MM.1S (cell line): ENCODE measurements around the gene MFAP3L.

ENCODE experiments used
- DNase-seq: peaks from one replicate; pipeline ENCODE4 v3.0.0-alpha.2; 2015
- H2AFZ ChIP-seq: fragments of 300-600 bp; sonication (generic); 2 replicates; pipeline ENCODE4 v1.6.0; 2016; ENCODE audit warnings: antibody characterized with exemption, low read length
- H3F3A ChIP-seq: fragments of 300-600 bp; sonication (generic); 2 replicates; pipeline ENCODE4 v1.6.1; 2016; ENCODE audit warnings: mild to moderate bottlenecking, antibody characterized with exemption, low read length, moderate library complexity, mixed read lengths; ENCODE audit not compliant: insufficient read depth
- H3K27ac ChIP-seq: fragments of 300-600 bp; sonication (generic); 2 replicates; pipeline ENCODE4 v1.5.1; 2016; ENCODE audit warnings: mild to moderate bottlenecking, low read length
- H3K27me3 ChIP-seq: fragments of 300-600 bp; sonication (generic); replicated peaks from 2 replicates; pipeline ENCODE4 v1.6.0; 2016; ENCODE audit warnings: low read length; ENCODE audit not compliant: insufficient read depth
- H3K36me3 ChIP-seq: fragments of 300-600 bp; sonication (generic); replicated peaks from 2 replicates; pipeline ENCODE4 v1.6.1; 2016; ENCODE audit warnings: mild to moderate bottlenecking, low read length, mixed read lengths; ENCODE audit not compliant: insufficient read depth
- H3K4me1 ChIP-seq: fragments of 300-600 bp; sonication (generic); 2 replicates; pipeline ENCODE4 v1.6.1; 2016; ENCODE audit warnings: low read length, mixed read lengths
- H3K4me2 ChIP-seq: fragments of 300-600 bp; sonication (generic); 2 replicates; pipeline ENCODE4 v1.6.0; 2016; ENCODE audit warnings: low read depth, low read length
- H3K4me3 ChIP-seq: fragments of 300-600 bp; sonication (generic); 2 replicates; pipeline ENCODE4 v1.5.1; 2016; ENCODE audit warnings: low read length, mixed read lengths
- H3K79me2 ChIP-seq: fragments of 300-600 bp; sonication (generic); 2 replicates; pipeline ENCODE4 v1.6.1; 2016; ENCODE audit warnings: mixed run types, low read length, mixed read lengths
- H3K9ac ChIP-seq: fragments of 300-600 bp; sonication (generic); 2 replicates; pipeline ENCODE4 v1.6.1; 2016; ENCODE audit warnings: low read length, mixed read lengths
- H3K9me2 ChIP-seq: fragments of 300-600 bp; sonication (generic); replicated peaks from 2 replicates; pipeline ENCODE4 v1.6.1; 2016; ENCODE audit warnings: mild to moderate bottlenecking, low read length, mixed read lengths; ENCODE audit not compliant: insufficient read depth
- H3K9me3 ChIP-seq: fragments of 300-600 bp; sonication (generic); replicated peaks from 2 replicates; pipeline ENCODE4 v1.6.1; 2016; ENCODE audit warnings: mild to moderate bottlenecking, low read length, mixed read lengths; ENCODE audit not compliant: insufficient read depth
- H4K20me1 ChIP-seq: fragments of 300-600 bp; sonication (generic); 2 replicates; pipeline ENCODE4 v1.6.1; 2016; ENCODE audit warnings: mild to moderate bottlenecking, low read length, moderate library complexity, mixed read lengths; ENCODE audit not compliant: insufficient read depth
- CTCF ChIP-seq: fragments of 300-600 bp; sonication (generic); IDR thresholded peaks from 2 replicates; pipeline ENCODE4 v1.5.1; 2016; ENCODE audit warnings: antibody characterized with exemption, low read length, mixed read lengths
- EZH2 ChIP-seq: fragments of 300-600 bp; sonication (generic); optimal IDR thresholded peaks from 2 replicates; pipeline ENCODE3; 2017; ENCODE audit warnings: low read depth, mild to moderate bottlenecking, antibody characterized with exemption, low read length, mixed read lengths
- EZH2phosphoT487 ChIP-seq: fragments of 300-600 bp; sonication (generic); IDR thresholded peaks from 2 replicates; pipeline ENCODE4 v1.6.1; 2018; ENCODE audit warnings: antibody characterized with exemption, low read length

MFAP3L gene

GRCh38 chr4:169956091-169956843 lies 69.9 kb downstream of the MFAP3L start:
- H3K4me2 ChIP-seq = no peak overlapping the region
- DNase-seq = no peak
- TF ChIP-seq EZH2 (no peak), CTCF (no peak)
- no peak overlapping the region for H2AFZ ChIP-seq
- no peak overlapping the region for H3K4me3 ChIP-seq
- H3K27ac ChIP-seq = no peak overlapping the region
- H3F3A ChIP-seq = no peaks in the 10 kb centered on the region
- no peaks in the 10 kb centered on the region for H3K27me3 ChIP-seq
- peaks cover 9% of the 10 kb centered on the region; the same call in 1 of the 2 replicates for H3K4me1 ChIP-seq
- H3K9me2 ChIP-seq = no peaks in the 10 kb centered on the region
- no peak overlapping the region for H3K9ac ChIP-seq
- no peaks in the 10 kb centered on the region for H3K79me2 ChIP-seq
- H3K36me3 ChIP-seq = no peaks in the 10 kb centered on the region
- H3K9me3 ChIP-seq = no peaks in the 10 kb centered on the region
- no peaks in the 10 kb centered on the region for H4K20me1 ChIP-seq

- Histone ChIP-seq H3K9ac (no peak overlapping the region), H3K4me1 (peaks cover 9% of the 10 kb centered on the region; the same call in 1 of the 2 replicates), H3K36me3 (no peaks in the 10 kb centered on the region), H3K9me3 (no peaks in the 10 kb centered on the region), H3K9me2 (no peaks in the 10 kb centered on the region), H3K79me2 (no peaks in the 10 kb centered on the region), H3K27ac (no peak overlapping the region), H4K20me1 (no peaks in the 10 kb centered on the region), H3F3A (no peaks in the 10 kb centered on the region), H3K27me3 (no peaks in the 10 kb centered on the region), H2AFZ (no peak overlapping the region), H3K4me2 (no peak overlapping the region), H3K4me3 (no peak overlapping the region)
- DNase-seq = no peak
- TF ChIP-seq EZH2phosphoT487 (no peak), CTCF (no peak), EZH2 (no peak)
Observed at GRCh38 chr4:169955521-169955920, 70.7 kb downstream of the MFAP3L start.

DNA sequence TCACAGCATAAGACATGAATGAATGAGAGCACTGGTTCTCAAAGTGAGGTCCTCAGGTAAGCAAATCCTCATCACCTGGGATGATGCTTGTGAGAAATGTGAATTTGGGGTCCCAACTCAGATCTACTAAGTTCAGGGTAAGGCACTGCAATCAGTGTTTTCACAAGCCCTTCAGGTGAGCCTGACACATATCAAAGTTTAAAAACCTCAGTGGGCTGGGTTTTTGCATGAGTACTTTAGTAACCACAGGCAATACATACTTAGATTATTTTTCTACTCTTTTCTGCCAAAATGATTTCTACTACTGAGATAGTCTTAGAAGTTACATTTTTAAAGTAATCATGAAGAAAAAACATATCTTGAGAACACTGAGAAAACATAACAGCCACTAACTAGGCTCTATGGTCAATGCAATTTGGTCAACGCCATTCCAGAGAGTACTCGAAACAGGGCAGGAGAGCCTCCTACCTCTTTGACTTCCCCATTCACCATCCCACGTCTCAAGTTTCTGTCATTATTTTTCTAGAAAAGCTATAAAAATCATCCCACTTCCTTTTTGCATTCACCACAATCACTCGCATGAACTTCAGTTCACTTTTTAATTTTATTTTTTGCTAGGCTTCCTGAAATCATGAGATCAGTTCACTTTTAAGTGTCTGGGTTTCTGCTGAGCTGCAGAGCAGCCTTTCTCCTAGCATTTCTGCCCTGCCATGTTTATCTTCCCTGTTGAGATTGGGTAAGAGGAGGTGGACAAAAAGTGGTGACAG lies 73.8 kb downstream of the MFAP3L start:
- Histone ChIP-seq H3K4me2 (no peak overlapping the region), H3K9ac (no peak overlapping the region), H3K36me3 (no peaks in the 10 kb centered on the region), H3K27ac (no peak overlapping the region), H2AFZ (no peak overlapping the region), H3F3A (no peaks in the 10 kb centered on the region), H4K20me1 (no peaks in the 10 kb centered on the region), H3K79me2 (no peaks in the 10 kb centered on the region), H3K4me3 (no peak overlapping the region), H3K4me1 (peaks cover 9% of the 10 kb centered on the region; the same call in 1 of the 2 replicates), H3K9me3 (no peaks in the 10 kb centered on the region), H3K9me2 (no peaks in the 10 kb centered on the region), H3K27me3 (no peaks in the 10 kb centered on the region)
- no peak for TF ChIP-seq EZH2phosphoT487
- TF ChIP-seq EZH2 = no peak
- no peak for TF ChIP-seq CTCF
- DNase-seq = no peak
